Measurements from ENCODE around the gene ESD.

DNA sequence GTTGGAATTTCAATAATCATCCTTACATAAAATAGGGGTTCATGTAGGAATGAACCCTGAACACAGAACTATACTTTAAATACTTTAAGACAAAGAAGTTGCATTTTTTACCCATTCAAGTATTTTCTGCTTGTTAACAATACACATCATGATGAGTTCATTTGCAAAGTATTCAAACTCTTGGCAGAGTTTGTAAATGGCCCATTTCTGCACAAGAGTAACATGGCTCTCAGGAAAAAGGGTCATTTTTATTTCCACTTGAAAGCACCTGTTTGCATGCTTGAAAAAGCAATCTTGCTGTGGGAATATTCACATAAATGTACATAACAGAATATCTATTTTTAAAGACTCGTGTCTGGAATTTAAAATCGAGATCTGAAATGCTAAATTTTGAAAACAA lies 18.1 kb downstream of the ESD start:
- TF ChIP-seq, protein P1, sequence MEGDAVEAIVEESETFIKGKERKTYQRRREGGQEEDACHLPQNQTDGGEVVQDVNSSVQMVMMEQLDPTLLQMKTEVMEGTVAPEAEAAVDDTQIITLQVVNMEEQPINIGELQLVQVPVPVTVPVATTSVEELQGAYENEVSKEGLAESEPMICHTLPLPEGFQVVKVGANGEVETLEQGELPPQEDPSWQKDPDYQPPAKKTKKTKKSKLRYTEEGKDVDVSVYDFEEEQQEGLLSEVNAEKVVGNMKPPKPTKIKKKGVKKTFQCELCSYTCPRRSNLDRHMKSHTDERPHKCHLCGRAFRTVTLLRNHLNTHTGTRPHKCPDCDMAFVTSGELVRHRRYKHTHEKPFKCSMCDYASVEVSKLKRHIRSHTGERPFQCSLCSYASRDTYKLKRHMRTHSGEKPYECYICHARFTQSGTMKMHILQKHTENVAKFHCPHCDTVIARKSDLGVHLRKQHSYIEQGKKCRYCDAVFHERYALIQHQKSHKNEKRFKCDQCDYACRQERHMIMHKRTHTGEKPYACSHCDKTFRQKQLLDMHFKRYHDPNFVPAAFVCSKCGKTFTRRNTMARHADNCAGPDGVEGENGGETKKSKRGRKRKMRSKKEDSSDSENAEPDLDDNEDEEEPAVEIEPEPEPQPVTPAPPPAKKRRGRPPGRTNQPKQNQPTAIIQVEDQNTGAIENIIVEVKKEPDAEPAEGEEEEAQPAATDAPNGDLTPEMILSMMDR (conservative IDR thresholded peaks at IDR 0.05 in 1 of 2, IDR thresholded peaks at IDR 0.05 in 1 of 2; ENCODE audit: extremely low read depth in 1 of 2, insufficient read depth in 1 of 2, low read depth in 1 of 2, low read length in 2 of 2): no peak
- TF ChIP-seq EZH2 (IDR thresholded peaks at IDR 0.05; ENCODE audit: borderline replicate concordance, low read length): no peak

Measured in mammary epithelial cell (primary cell).